Measurements from ENCODE around the gene CREB5.
"Not testable (repeated sequence)": the region's sequence is repeated elsewhere in the genome, so short reads cannot be mapped to it uniquely, and the experiment has no call there.

Gene CREB5

DNA sequence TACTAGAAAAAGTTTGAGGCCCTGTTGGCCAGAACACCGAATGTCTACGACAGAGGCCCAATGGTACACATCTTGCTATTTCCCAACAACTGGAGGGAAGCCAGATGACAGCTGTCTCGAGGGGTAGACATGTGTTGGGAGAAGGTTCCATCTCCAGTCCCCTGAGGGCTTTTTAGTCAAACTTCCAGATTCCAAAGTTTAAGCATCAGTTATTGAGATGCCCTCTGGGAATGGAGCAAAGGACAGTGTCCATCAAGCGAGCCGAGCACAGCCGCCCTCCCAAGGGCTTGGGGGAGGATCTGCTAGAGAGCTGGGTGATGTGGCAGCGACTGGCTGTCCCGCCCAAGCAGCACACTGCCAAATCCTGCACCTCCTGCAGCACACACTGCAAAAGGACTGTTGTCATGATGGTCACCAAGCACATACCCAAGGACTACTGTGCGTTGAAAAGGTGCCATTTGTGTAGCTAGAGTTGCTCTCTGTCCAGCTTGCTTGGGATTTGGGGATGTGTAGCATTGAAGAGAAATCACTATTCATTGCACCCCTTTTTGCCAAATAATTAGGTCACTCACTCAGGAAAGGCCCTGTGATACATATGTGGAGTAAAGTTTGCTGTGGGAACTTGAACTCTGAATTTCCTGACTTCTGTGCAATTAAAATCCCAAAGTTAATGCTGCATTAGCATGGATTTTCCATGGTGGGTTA, 381.2 kb downstream of the CREB5 start:
- no peak for DNase-seq

DNA sequence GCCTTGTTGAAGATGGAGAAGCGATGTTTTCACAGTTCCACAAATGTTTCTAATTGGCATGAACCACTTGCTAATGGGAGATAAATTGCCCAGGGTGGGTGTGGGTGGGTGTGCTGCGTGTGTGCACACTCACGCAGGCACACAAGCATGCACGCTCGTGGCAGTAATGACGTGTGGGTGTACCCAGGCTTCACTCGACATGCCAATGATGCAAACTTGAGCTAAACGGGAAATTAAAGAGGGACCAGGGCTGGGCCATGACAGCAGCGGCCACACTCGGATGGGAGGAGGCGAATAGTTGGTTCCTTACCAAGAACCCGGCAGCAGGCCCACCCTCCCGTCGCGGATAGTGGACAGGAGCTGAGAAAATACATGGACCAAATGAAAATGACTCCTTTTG, 386.0 kb downstream of the CREB5 start:
- no peak for DNase-seq

DNA sequence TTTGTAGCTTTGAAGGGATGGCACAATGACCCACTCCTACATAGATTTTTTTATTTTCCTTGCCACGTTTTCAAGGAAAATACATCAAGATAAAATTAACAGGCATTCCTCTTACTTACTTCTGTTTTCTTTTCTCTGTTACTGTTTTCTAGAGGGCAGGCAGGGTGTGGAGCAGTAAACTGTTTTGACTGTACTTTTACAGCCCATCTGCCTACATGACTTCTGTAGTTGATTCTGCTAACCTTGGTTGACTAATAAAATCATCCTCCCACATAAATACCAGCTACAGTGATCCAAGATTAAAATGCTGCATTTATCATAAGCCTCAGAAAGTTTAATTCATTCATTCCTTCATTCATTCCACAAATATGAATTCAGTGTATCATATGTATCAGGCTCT, 387.3 kb downstream of the CREB5 start:
- DNase-seq, result no peak

DNA sequence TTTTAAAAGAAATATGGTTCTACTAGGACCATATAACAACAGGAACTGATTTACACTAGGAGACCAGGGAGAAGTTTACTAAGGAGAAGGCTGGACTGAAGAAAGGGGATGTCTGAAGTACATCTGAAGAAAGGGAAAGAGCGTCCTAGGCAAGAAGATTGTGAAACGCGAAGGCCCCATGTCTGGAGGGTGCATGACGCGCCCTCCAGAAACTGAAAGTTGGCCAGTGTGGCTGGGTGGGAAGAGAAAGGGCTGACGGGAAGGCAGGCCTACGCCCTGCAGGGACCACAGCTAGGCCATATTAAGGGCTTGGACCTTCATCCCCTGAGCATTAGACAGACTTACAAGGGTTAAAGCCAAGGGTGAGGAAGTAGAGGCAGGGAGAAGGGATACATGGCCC, 387.8 kb downstream of the CREB5 start:
- DNase-seq, result no peak

DNA sequence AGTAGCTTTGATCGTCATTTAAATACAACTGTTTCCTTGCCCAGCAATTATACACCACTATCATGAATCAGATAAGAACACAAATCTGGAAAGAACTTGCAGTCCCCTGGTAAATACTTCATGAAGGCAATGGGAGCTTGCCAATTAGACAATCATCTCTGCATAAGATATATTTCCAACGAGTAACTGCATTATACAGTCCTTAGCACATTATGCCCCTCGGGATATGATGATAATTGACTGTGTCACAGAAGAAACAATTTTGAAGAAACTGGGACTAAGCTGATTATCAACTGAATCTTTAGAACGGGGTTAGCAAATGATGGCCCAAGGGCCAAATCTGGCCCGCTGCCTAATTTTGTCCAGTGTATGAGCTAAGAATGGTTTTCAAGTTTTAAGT, 390.1 kb downstream of the CREB5 start:
- no peak for DNase-seq

DNA sequence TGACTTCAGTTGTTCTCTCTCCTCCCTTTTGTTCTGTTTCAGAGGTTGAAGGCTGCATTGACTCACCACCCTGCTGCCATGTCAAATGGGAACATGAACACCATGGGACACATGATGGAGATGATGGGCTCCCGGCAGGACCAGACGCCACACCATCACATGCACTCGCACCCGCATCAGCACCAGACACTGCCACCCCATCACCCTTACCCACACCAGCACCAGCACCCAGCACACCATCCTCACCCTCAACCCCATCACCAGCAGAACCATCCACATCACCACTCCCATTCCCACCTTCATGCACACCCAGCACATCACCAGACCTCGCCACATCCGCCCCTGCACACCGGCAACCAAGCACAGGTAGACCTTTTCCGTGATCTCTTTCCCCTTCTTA, 391.8 kb downstream of the CREB5 start:
- no peak for DNase-seq

DNA sequence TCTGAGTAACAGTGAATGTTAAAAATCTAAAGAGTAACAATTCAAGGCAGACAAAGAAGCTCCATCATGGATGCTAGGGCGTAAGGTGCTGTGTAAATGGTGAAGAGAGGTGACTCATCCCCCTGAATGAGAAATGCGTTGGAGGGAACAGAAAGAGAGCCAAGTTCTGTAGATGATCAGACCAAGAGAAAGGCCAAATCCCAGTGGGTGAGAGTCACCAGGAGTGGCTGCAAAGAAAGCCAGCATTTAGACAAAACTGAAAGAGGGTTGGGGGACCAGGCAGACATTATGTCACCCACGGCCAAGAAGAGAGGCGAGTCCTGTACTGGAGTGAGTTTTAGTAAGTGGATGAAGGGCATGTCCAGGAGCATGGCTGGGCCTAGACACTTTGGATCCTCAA, 392.7 kb downstream of the CREB5 start:
- no peak for DNase-seq

DNA sequence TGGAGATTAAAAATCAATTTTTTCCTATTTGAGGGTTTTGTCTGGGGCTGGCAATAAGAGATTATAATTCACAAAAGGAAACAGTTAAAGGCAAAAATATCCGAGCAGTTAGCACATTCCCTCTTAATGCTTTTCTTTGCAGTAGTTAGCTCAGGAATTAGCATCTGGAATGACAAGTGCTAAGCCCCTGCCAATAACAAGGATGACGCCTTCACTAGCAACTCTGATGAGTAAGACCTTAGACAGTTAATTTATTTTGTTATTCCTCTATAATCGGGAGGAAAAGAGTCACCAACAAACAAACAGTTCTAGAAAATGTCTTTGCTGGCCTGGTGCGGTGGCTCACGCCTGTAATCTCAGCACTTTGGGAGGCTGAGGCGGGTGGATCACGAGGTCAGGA, 394.5 kb downstream of the CREB5 start:
- DNase-seq, result no peak

DNA sequence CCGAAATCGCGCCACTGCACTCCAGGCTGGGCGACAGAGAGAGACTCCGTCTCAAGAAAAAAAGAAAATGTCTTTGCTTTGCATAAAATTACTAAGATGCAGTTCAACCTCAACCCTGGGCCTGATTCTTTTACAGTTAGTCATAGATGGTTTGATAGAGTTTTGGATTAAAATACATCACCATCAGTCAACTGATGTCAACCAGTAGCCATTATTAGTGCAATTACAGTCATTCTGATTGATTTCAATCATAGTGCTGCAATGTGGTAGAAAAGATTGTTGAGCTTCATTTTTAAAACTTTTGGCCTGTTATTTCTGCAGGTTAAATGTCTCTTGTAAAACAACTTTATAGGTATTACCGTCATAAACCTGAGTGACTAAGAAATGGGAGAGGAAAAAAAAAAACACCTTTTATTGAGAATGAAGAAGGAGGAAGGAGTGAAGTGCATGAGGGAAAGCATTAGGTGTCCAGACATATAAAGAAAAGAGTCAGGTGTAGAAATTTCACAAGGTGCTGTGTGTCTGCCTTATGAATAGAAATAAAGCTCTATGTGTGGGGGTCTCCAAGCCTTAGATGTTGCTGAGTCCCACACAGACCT, 395.2 kb downstream of the CREB5 start:
- DNase-seq, result no peak

DNA sequence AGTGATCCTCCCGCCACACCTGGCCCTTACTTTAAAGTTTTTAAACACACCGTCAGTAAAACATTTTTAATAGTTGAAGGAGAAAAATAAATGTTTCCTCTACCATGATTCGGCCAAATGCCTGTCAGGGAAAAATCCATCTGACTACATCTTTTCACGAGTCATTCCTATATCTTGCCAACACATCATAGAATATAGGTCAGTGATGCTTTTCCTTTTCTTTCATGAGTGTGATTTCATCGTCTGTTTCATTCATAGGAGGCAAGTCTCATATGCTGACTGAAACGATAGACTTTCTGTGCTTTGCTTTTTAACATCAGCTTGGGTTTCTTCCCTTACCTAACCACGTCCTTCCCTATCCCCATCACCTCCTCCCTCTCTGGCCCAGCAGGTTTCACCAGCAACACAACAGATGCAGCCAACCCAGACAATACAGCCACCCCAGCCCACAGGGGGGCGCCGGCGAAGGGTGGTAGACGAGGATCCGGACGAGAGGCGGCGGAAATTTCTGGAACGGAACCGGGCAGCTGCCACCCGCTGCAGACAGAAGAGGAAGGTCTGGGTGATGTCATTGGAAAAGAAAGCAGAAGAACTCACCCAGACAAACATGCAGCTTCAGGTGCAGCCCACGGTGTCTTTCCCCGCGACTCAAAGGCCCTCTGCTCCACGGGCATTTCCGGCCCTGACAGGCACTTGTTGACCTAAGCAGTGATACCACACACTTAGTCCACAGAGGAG, 396.6 kb downstream of the CREB5 start:
- DNase-seq, result no peak

DNA sequence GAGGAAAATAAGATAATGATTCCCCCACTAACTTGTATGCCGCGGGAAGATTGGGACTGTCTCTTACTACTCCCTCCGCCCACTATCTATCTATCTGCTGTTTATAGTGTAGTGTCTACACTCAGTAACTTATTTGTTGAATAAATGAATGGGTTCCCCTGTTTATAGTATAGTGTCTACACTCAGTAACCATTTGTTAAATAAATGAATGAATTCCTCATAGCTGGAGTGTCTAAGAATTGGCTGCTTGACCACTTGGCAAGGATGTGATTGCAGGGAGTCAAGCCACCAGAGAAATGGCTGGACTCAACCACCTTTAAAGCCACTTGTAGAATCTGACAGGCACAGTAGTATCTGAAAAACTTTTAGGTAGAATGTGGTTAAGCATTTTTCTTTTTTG, 398.7 kb downstream of the CREB5 start:
- no peak for DNase-seq

DNA sequence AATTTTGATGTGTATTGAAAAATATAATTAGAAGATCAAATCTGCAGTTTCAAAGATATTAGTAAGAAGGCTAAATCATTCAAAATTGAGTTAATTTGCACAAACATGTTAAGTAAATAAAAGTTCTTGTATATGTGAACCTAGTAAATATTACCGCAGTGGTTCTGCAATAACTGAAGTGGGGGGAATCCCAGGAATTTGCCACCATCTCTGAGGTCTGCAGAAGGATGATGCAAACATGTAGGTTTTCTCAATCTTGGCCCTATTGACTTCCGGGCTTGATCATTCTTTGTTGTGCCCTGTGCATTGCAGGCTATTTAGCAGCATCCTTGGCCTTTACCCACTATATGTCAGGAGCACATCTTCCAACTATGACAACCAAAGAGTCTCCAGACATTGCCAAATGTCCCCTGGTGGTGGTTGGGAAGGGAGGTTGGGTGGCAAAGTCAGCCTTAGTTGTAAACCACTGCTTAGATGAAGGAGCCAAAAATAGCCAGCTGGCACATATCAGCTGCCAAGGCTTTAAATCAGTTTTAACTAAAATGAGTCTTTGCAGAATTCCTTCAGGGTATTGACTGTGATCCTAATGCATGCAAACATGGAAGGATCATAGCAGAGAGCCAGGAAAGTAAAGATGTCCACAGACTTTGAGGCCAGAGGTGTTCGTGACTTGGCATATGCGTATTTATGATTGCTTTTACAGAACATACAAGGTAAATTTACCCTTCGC, 399.5 kb downstream of the CREB5 start:
- DNase-seq, result no peak

DNA sequence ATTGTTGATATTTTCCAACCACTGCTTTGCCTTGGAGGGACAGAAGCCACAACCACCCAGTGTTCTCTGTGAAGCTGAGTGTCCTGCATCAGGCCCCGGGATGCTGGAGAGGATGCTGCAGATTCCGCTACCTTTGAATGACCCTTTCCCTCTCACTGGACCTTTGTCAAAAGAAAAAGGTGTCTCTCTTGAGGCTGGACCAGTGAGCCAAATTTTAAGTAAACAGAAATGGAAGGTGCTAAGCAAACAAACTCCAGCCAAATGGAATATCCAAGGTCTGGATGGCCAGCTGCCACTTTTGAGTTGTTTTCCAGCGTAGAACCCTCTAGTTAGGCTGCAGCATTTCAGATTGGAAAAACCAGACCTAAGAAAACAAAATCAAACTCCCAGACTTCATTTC, 400.3 kb downstream of the CREB5 start:
- DNase-seq, result no peak

DNA sequence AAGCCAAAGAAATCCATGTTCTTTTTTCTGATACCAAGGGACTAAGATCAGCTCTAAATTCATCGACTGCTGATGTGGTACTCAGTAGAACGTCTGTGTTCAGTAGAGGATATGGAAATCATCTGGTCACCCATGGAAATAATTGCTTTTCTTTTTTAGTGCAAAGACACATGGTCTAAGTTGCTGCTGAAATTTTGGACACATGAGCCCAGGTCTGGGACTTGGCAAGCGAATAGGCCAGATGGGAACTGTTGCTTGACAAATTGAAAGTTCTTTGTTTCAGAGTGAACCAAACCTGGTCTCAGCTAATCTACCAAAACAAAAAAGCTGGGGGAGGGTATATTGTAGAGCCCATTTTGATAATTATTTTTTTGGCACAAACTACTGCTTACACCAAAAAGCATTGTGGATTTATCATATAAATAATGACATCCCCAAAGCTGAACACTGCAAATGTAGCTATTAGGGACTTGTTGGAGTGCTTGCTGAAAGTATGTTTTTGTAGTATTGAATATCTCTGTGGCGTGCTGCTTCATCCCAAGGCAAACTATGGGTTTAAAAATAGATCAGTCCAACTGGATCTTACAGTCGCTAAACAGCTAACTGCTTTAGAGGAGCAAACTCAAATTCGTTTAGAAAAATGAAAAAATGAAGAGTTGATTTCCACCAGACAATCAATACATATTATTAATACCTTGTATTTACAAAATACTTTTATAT, 401.1 kb downstream of the CREB5 start:
- no peak for DNase-seq

DNA sequence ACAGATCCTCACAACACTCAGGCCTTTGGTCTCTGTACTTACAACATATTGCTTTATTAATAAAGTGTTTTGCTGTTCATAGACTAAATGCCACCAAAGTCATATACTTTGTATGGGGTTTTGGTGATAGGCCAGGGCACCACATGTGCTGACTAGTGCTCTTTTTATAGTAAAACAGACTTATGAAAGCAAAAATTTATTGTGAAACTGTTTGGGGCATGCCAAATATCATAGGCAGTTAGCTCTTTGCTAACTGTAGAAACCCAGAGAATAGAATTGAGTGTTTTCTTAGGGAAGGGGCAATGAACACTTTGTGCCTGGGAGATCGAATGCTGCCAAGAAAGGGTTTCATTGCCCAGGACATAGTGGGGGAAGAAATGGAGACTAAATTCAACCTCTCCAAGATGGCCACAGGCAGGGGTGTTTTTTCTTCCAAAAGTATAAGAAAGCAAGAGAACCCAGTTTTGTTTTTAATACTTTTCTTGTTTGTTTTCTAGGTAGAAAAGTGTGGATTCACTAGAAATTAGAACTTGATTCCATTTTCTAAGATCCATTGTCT, 403.1 kb downstream of the CREB5 start:
- no peak for DNase-seq

DNA sequence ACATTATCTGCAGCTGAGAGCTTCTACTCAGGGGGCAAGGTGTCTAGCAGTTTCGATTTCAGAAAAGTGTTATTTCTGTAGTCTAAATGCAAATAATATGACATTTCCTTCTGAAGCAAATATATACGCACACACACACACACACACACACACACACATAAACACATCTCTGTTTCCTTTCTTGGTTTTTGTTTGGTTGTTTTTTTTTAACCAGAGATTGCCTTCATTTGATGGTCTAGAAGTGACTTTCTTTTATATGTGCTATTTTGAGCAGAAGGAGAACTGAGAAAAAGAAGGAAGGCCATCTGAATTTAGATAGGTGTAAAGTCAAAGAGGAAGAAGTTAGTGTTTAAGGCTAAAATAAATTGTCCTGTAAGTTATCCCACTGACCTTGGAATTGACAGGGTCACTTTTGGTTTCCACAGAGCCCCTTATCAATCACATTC, 403.6 kb downstream of the CREB5 start:
- DNase-seq, result no peak

DNA sequence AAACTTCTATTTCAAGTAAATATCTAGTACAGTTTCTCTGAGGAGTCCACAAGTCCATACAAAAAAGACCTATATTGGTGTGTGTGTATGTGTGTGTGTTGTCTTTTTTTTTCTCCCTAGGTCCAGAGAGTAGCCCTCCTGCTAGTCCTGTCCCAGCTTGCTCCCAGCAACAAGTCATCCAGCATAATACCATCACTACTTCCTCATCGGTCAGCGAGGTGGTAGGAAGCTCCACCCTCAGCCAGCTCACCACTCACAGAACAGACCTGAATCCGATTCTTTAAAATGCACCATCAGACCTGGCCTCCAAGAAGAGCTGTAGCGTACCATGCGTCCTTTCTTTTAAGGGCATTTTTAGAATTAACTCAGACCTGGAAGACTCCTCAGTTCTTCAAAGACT, 406.7 kb downstream of the CREB5 start:
- no peak for DNase-seq

DNA sequence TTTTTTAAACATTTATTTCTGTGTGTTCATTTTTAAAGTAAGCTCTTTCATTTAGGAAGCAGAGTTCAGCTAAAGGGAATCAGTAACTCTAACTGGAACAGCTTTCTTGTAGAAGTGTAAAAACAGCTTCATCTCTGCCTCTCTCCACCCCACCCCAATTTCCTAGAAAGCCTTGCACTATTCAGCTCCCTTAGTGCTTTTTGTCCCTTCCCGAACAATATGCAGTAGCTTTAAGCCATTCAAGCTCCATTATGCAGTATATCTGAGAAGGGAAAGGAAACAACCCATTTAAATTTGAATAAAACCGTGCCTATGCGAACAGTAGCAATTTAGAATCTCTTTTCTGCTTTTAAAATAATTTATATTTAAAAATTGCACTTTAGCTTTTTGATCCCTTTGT, 411.3 kb downstream of the CREB5 start:
- no peak for DNase-seq

DNA sequence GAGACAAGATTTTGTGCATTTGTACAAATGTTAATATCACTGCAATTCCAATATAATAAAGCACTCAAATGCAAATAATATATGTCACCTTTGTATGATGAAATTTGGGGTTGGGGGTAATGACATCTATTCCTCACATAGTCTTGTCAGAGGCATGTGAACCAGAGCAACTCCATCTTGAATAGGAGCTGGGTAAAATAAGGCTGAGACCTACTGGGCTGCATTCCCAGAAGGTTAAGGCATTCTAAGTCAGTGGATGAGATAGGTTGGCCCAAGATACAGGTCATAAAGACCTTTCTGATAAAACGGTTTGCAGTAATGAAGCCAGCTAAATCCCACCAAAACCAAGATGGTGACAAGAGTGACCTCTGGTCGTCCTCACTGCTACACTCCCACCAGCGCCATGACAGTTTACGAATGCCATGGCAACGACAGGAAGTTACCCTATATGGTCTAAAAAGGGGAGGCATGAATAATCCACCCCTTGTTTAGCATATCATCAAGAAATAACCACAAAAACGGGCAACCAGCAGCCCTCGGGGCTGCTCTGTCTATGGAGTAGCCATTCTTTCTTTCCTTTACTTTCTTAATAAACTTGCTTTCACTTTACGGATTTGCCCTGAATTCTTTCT, 413.6 kb downstream of the CREB5 start:
- not testable (repeated sequence) for DNase-seq

DNA sequence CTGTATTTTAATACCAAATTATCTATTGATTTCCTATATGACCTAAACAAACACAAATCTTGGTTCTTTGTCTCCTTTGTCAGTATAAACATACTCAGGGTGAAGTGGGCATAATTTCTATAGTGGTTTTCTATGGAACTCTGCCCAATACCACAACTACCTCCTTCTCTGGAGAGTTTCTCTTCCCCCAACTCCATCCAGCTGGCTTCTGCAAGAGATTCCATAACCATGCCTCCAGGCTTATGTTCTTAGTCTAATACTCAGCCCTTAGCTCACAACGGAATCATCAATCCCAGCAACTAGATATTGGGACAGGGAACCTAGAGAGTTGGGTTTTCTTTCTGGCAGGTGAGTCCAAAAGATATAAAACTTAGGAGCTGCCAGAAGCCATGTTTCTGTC, 418.5 kb downstream of the CREB5 start:
- no peak for DNase-seq

DNA sequence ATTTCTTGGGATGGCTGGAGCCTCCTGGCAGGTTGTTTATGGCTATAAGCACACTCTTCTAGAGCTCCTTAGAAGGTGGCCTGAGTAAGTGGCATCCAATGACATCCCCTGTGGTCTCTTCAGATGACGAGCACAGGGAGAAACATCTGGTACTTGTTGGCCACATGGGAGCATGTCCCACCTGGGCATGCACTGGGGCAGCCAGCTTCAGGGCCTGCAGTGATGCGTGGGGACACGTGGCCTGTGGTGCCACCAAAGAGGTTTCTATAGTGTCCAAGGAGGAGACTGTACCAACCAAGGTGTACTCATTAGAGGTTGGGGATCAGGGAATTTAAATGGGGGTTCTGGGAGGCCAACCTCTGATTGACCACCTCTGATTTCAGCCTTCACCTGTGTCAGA, 420.4 kb downstream of the CREB5 start:
- DNase-seq, result no peak

DNA sequence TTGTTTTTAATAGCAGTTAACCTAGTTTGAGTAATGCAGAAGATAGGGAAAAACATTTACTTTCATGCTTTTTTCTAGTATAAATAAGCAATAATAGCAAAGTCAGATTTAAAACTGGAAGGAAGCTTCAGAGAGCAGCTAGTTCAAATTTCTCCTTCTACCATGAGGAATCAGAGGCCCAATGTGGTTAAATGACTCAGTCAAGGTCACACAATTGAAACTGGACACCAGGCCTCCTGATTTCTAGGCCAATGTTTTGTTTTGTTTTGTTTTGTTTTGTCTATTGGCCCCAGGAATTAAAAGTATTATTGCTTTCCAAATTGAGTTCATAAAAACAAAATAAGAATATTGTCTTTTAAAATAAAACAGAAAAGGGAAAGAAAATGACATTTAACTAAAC, 423.5 kb downstream of the CREB5 start:
- no peak for DNase-seq

All from CD4-positive, alpha-beta T cell treated with Interleukin-4 for 4 hours (primary cell).